ENCODE measurements around the gene YIPF4.

YIPF4 gene

GRCh38 chr2:32260376-32260775, 17.3 kb upstream of the YIPF4 start:
- no peak for DNase-seq (ENCODE audit: extremely low spot score)
- ChIA-PET POLR2A (no interaction called here), CTCF (interaction anchor here (0.6 kb wide), 2 partner anchors 67 to 81 kb away, joined by 3 read pairs; no protein-coding TSS in a partner anchor)
- no peak for TF ChIP-seq FOXK2 (IDR thresholded peaks at IDR 0.05)
- TF ChIP-seq BHLHE40 (IDR thresholded peaks at IDR 0.05; ENCODE audit: borderline replicate concordance), result no peak
- TF ChIP-seq NFRKB (IDR thresholded peaks at IDR 0.05), result no peak
- TF ChIP-seq PKNOX1 (IDR thresholded peaks at IDR 0.05), result no peak

- POLR2A ChIA-PET, result no interaction called here
- TF ChIP-seq BHLHE40 (IDR thresholded peaks at IDR 0.05; ENCODE audit: borderline replicate concordance) (no peak), ARNT (IDR thresholded peaks at IDR 0.05) (no peak), LEF1 (IDR thresholded peaks at IDR 0.05; ENCODE audit: borderline replicate concordance) (no peak), SUZ12 (IDR thresholded peaks at IDR 0.05) (no peak), FOXA1 (IDR thresholded peaks at IDR 0.05) (no peak), ELF4 (IDR thresholded peaks at IDR 0.05) (no peak), PKNOX1 (IDR thresholded peaks at IDR 0.05) (no peak), ZNF384 (IDR thresholded peaks at IDR 0.05) (no peak), HDGF (IDR thresholded peaks at IDR 0.05; ENCODE audit: borderline replicate concordance) (no peak), FOXM1 (IDR thresholded peaks at IDR 0.05; ENCODE audit: borderline replicate concordance) (no peak), CTBP1 (IDR thresholded peaks at IDR 0.05; ENCODE audit: borderline replicate concordance) (no peak), FOXK2 (IDR thresholded peaks at IDR 0.05) (no peak), NFRKB (IDR thresholded peaks at IDR 0.05) (no peak), TARDBP (IDR thresholded peaks at IDR 0.05) (no peak), L3MBTL2 (conservative IDR thresholded peaks at IDR 0.05) (no peak), SP1 (IDR thresholded peaks at IDR 0.05) (no peak)
- CTCF ChIA-PET, result no interaction called here
- no peak for DNase-seq (ENCODE audit: extremely low spot score)
These were observed 15.6 kb upstream of the YIPF4 start for GRCh38 chr2:32262105-32262504.

GRCh38 chr2:32264422-32265105, 13.1 kb upstream of the YIPF4 start, which contains the start of gene NLRC4:
TSS of gene NLRC4 (minus strand) at chr2:32264886. CDS start at chr2:32256775, 8,111 bp downstream.
- TF ChIP-seq FOXK2 (IDR thresholded peaks at IDR 0.05) (no peak), ARNT (IDR thresholded peaks at IDR 0.05) (no peak), FOXM1 (IDR thresholded peaks at IDR 0.05; ENCODE audit: borderline replicate concordance) (no peak), L3MBTL2 (conservative IDR thresholded peaks at IDR 0.05) (no peak), CTBP1 (IDR thresholded peaks at IDR 0.05; ENCODE audit: borderline replicate concordance) (no peak), FOXA1 (IDR thresholded peaks at IDR 0.05) (no peak), SP1 (IDR thresholded peaks at IDR 0.05) (no peak), ELF4 (IDR thresholded peaks at IDR 0.05) (no peak), TARDBP (IDR thresholded peaks at IDR 0.05) (no peak), SUZ12 (IDR thresholded peaks at IDR 0.05) (no peak), NFRKB (IDR thresholded peaks at IDR 0.05) (no peak), BHLHE40 (IDR thresholded peaks at IDR 0.05; ENCODE audit: borderline replicate concordance) (no peak), HDGF (IDR thresholded peaks at IDR 0.05; ENCODE audit: borderline replicate concordance) (no peak), LEF1 (IDR thresholded peaks at IDR 0.05; ENCODE audit: borderline replicate concordance) (no peak), PKNOX1 (IDR thresholded peaks at IDR 0.05) (no peak), ZNF384 (IDR thresholded peaks at IDR 0.05) (no peak)
- no peak for DNase-seq (ENCODE audit: extremely low spot score)
- ChIA-PET POLR2A (no interaction called here), CTCF (interaction anchor here (0.6 kb wide), 1 partner anchor 74 kb away, joined by 4 read pairs; no protein-coding TSS in a partner anchor)

- TF ChIP-seq CTBP1 (IDR thresholded peaks at IDR 0.05; ENCODE audit: borderline replicate concordance), result no peak
- TF ChIP-seq ZNF384 (IDR thresholded peaks at IDR 0.05), result no peak
- TF ChIP-seq LEF1 (IDR thresholded peaks at IDR 0.05; ENCODE audit: borderline replicate concordance), result no peak
- TF ChIP-seq FOXA1 (IDR thresholded peaks at IDR 0.05), result no peak
- no peak for TF ChIP-seq ELF4 (IDR thresholded peaks at IDR 0.05)
- no peak for TF ChIP-seq NFRKB (IDR thresholded peaks at IDR 0.05)
- no peak for TF ChIP-seq L3MBTL2 (conservative IDR thresholded peaks at IDR 0.05)
- no peak for TF ChIP-seq FOXK2 (IDR thresholded peaks at IDR 0.05)
- TF ChIP-seq PKNOX1 (IDR thresholded peaks at IDR 0.05), result no peak
- no peak for TF ChIP-seq BHLHE40 (IDR thresholded peaks at IDR 0.05; ENCODE audit: borderline replicate concordance)
- TF ChIP-seq FOXM1 (IDR thresholded peaks at IDR 0.05; ENCODE audit: borderline replicate concordance), result no peak
- no peak for TF ChIP-seq TARDBP (IDR thresholded peaks at IDR 0.05)
- TF ChIP-seq SUZ12 (IDR thresholded peaks at IDR 0.05), result no peak
- TF ChIP-seq SP1 (IDR thresholded peaks at IDR 0.05), result no peak
- TF ChIP-seq HDGF (IDR thresholded peaks at IDR 0.05; ENCODE audit: borderline replicate concordance), result no peak
- TF ChIP-seq ARNT (IDR thresholded peaks at IDR 0.05), result no peak
- ChIA-PET POLR2A (no interaction called here), CTCF (no interaction called here)
- DNase-seq (ENCODE audit: extremely low spot score), result no peak
These were observed 6.6 kb upstream of the YIPF4 start for GRCh38 chr2:32271063-32271462.

- ChIA-PET CTCF (interaction anchor here (0.6 kb wide), 1 partner anchor 218 kb away, joined by 3 read pairs; no protein-coding TSS in a partner anchor), POLR2A (no interaction called here)
- TF ChIP-seq FOXA1 (IDR thresholded peaks at IDR 0.05) (no peak), ELF4 (IDR thresholded peaks at IDR 0.05) (no peak), HDGF (IDR thresholded peaks at IDR 0.05; ENCODE audit: borderline replicate concordance) (no peak), SP1 (IDR thresholded peaks at IDR 0.05) (no peak), BHLHE40 (IDR thresholded peaks at IDR 0.05; ENCODE audit: borderline replicate concordance) (no peak), FOXM1 (IDR thresholded peaks at IDR 0.05; ENCODE audit: borderline replicate concordance) (no peak), LEF1 (IDR thresholded peaks at IDR 0.05; ENCODE audit: borderline replicate concordance) (no peak), CTBP1 (IDR thresholded peaks at IDR 0.05; ENCODE audit: borderline replicate concordance) (no peak), L3MBTL2 (conservative IDR thresholded peaks at IDR 0.05) (no peak), NFRKB (IDR thresholded peaks at IDR 0.05) (no peak), TARDBP (IDR thresholded peaks at IDR 0.05) (no peak), ZNF384 (IDR thresholded peaks at IDR 0.05) (no peak), ARNT (IDR thresholded peaks at IDR 0.05) (no peak), SUZ12 (IDR thresholded peaks at IDR 0.05) (no peak), PKNOX1 (IDR thresholded peaks at IDR 0.05) (no peak), FOXK2 (IDR thresholded peaks at IDR 0.05) (no peak)
- DNase-seq (ENCODE audit: extremely low spot score), result no peak
These were observed 5.4 kb upstream of the YIPF4 start for GRCh38 chr2:32272279-32272678.
